MM.1S (cell line): ENCODE measurements around the gene NCKAP5.

Source experiments
- CTCF ChIP-seq: fragments of 300-600 bp; sonication (generic); IDR thresholded peaks from 2 replicates; pipeline ENCODE4 v1.5.1; 2016; ENCODE audit warnings: antibody characterized with exemption, low read length, mixed read lengths
- EZH2 ChIP-seq: fragments of 300-600 bp; sonication (generic); optimal IDR thresholded peaks from 2 replicates; pipeline ENCODE3; 2017; ENCODE audit warnings: low read depth, mild to moderate bottlenecking, antibody characterized with exemption, low read length, mixed read lengths
- EZH2phosphoT487 ChIP-seq: fragments of 300-600 bp; sonication (generic); IDR thresholded peaks from 2 replicates; pipeline ENCODE4 v1.6.1; 2018; ENCODE audit warnings: antibody characterized with exemption, low read length

GRCh38 chr2:132747046-132747445 lies 821.2 kb downstream of the NCKAP5 start:
- TF ChIP-seq CTCF (no peak), EZH2 (no peak), EZH2phosphoT487 (no peak)
